ENCODE results near the gene GASK1A.

Gene GASK1A

DNA sequence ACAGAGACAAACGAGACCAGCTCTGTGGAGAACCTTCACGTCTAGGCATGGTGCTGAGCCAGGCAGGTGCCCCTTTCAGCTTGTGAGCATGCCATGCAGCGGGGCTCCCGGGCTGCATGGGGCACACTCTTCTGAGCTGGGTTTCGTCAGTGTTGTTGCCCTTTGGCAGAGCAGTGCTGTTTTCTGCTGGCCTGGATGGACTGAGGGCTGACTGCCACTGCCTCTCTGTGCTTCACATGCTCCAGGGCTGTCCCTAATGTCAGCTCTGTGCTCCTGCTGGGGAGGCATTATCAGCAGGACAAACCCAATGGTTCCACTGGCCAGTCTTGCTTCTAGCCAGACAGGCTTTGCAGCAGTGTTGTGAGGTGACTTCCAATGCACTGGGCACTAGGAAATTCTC is 9.5 kb downstream of the GASK1A start:
- no peak for DNase-seq (ENCODE audit: extremely low spot score)
- ChIA-PET CTCF (interaction anchor here (1.0 kb wide), 1 partner anchor 32 kb away, joined by 3 read pairs; no protein-coding TSS in a partner anchor), POLR2A (interaction anchor here (0.7 kb wide), 1 partner anchor 219 kb away, joined by 6 read pairs; no protein-coding TSS in a partner anchor)
- TF ChIP-seq CTCF (IDR thresholded peaks at IDR 0.05; ENCODE audit: control extremely low read depth, extremely low read depth, low read depth, missing control alignments): no peak

DNA sequence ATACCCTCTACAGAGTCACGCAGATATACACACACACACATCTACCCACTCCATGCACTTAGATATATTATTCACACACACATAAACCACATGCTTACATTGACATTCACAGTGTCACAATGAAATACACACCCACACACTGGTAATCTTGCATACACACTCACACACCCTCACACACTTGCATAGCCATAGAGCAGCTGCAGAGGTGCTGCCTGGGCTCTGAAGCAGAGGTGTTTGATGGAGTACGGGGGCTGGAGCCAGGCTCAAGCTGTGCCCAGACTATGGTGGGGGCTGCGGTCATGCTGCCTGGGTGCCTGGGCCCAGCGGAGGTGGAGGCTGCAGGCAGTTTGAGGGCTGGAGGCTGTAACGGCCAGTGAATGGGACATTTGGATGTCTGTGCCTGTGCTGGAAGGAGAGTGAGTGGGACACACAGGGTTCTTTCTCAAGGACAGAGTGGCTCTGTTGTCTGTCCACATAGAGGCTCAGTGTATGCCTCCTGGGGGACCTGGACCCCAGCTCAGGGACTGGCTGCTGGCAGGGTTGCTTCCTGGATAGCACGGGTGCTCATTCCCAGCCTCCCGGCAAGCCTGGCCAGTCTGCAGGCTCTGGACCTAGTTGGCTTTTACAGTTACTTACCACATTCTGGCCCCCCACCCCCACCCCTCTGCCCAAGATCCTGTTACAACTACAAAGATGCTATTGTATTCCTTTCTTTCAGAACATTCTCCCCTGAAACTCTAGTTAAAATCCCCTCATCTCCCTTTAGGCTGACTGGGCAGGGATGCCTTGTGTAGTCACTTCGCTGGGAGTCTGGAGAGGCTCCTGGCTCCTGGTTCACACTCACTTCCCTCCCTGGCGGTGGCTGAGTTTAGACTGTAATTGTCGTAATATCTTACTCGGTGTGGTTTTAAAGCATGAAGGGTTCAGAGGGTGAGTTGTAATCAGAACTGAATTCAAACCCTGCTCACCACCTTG is 12.5 kb downstream of the GASK1A start:
- DNase-seq (ENCODE audit: extremely low spot score): no peak
- CTCF ChIA-PET: no interaction called here
- no peak for TF ChIP-seq CTCF (IDR thresholded peaks at IDR 0.05; ENCODE audit: control extremely low read depth, extremely low read depth, low read depth, missing control alignments)
- POLR2A ChIA-PET: no interaction called here

DNA sequence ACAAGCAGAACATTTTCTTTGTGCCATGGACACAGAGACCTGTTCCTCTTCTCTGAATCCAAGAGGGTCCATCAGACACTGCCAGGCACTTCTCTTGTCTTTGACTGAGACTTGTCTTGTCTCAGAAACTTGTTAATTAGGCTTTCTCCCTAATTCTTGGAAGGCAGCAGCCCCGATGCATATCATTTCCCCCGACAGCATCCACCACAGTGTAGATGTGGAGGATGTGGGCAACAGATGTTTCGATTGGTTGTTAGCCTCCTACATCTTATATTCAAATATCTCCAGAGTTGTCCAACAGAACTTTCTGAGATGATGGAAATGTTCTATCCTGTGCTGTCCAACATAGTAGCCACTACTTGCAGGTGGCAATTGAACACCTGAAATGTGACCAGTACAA is 15.5 kb downstream of the GASK1A start:
- TF ChIP-seq CTCF (IDR thresholded peaks at IDR 0.05; ENCODE audit: control extremely low read depth, extremely low read depth, low read depth, missing control alignments): no peak
- POLR2A ChIA-PET: no interaction called here
- DNase-seq (ENCODE audit: extremely low spot score): no peak
- CTCF ChIA-PET: no interaction called here

DNA sequence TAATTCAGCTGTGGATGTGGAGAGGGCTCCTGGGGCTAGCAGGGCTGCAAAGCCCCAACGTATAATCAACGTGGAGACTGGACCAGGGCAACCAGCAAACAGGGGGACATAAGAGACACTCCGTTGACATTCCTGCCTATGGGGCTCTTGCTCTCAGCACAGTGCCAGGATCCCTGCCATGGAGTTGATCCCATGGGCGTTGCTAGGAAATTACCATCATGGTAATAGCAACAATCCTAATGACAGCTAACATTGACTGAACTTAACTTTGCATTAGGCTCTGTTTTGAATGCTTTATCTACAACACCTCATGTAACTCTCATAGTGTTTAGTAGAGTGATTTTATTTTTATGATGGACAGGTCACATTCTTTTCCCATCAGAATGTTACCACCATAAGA is 16.9 kb downstream of the GASK1A start:
- ChIA-PET POLR2A (no interaction called here), CTCF (no interaction called here)
- no peak for DNase-seq (ENCODE audit: extremely low spot score)
- no peak for TF ChIP-seq CTCF (IDR thresholded peaks at IDR 0.05; ENCODE audit: control extremely low read depth, extremely low read depth, low read depth, missing control alignments)

DNA sequence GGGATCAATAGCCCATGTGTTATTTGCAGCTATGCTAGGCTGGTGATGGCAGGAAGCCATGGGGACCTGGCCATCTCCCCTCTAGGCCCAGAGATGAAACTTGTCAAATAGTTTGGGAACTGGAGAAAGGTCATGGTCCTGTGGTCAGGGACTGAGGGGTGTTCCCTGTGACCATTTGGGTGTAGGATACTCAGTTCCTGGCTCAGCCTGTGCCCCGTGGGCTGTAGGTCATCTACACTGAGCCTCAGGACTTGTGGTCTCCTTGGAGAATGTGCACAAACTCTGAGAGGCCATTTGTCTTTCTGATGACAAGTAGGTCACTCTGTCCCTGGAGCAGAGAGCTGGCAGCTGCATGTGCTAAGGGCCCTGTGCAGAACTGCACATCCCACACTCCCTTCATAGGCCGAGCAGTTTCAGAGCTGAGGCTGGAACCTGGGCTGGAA is 17.5 kb downstream of the GASK1A start:
- ChIA-PET CTCF (no interaction called here), POLR2A (no interaction called here)

GRCh38 chr3:42999212-42999611 is 20.1 kb downstream of the GASK1A start:
- ChIA-PET CTCF (no interaction called here), POLR2A (no interaction called here)
- no peak for TF ChIP-seq CTCF (IDR thresholded peaks at IDR 0.05; ENCODE audit: control extremely low read depth, extremely low read depth, low read depth, missing control alignments)
- no peak for DNase-seq (ENCODE audit: extremely low spot score)

More for the DNA sequence above, 17.5 kb downstream of the GASK1A start:
- no peak for TF ChIP-seq CTCF (IDR thresholded peaks at IDR 0.05; ENCODE audit: control extremely low read depth, extremely low read depth, low read depth, missing control alignments)
- DNase-seq (ENCODE audit: extremely low spot score): no peak

All from GM10248 (cell line).